ENCODE results near the gene TRIM28. TPM values are rescaled to one million over a fixed set of nuclear protein-coding genes. Genes with fewer than 3 reads are reported as not detected.

Gene TRIM28
- total RNA-seq, 1 experiment from 2014 or later = 1,221 TPM

GRCh38 chr19:58511353-58512208 is 32.3 kb upstream of the TRIM28 start, which contains the start of gene SLC27A5 (continued):
- TF ChIP-seq SMAD3 (CRISPR knock-in tag; IDR thresholded peaks at IDR 0.05; ENCODE audit: borderline replicate concordance) = no peak

DNA sequence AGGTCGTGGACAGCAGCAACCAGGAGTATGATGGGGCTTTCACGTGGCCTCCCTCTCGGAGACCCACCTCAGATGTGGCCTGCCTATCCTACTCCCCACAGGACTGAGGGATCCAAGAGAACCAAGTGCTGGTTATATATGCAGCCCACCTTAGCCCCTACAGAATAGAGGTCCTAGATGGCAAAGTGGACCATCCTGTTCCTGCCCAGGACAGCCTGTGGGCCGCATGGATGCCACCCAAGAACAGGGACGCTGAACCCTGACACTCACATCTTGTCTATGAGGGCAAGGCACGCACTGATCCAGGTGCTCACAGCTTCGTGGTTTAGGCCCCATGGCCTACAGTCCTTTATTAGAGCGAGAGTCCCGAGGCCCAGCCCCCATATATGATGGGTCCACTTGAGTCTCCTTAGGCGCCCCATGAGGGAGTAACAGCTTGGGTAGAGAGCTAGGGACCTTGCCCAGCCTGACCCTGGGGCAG is 30.6 kb upstream of the TRIM28 start:
- CTCF ChIA-PET = interaction anchor here (1.0 to 2.7 kb wide), 26 partner anchors 9 to 285 kb away, joined by 3 to 33 read pairs (median 7); partner anchors contain the start of genes CHMP2A, TRIM28, UBE2M and ZNF324B
- Mint-ChIP-seq H3K36me3 (peaks cover 5% of the 10 kb centered on the region), H3K27ac (no peak overlapping the region), H3K9me3 (no peaks in the 10 kb centered on the region), H3K27me3 (ENCODE audit: low read depth) (peaks cover 12% of the 10 kb centered on the region), H3K4me3 (no peak overlapping the region), H3K4me1 (peaks cover 21% of the 10 kb centered on the region)
- TF ChIP-seq, protein P1, sequence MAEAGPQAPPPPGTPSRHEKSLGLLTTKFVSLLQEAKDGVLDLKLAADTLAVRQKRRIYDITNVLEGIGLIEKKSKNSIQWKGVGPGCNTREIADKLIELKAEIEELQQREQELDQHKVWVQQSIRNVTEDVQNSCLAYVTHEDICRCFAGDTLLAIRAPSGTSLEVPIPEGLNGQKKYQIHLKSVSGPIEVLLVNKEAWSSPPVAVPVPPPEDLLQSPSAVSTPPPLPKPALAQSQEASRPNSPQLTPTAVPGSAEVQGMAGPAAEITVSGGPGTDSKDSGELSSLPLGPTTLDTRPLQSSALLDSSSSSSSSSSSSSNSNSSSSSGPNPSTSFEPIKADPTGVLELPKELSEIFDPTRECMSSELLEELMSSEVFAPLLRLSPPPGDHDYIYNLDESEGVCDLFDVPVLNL (CRISPR knock-in tag; IDR thresholded peaks at IDR 0.05; ENCODE audit: borderline replicate concordance, low read depth) = no peak
- TF ChIP-seq CDX4 (CRISPR knock-in tag; IDR thresholded peaks at IDR 0.05; ENCODE audit: borderline replicate concordance) (no peak), IRF2 (CRISPR knock-in tag; IDR thresholded peaks at IDR 0.05; ENCODE audit: borderline replicate concordance, low read depth) (no peak), SMAD3 (CRISPR knock-in tag; IDR thresholded peaks at IDR 0.05; ENCODE audit: borderline replicate concordance) (no peak), ZNF138 (CRISPR knock-in tag; conservative IDR thresholded peaks at IDR 0.05) (no peak), NFYB (CRISPR knock-in tag; conservative IDR thresholded peaks at IDR 0.05; ENCODE audit: low read depth) (no peak), HMGA2 (CRISPR knock-in tag; IDR thresholded peaks at IDR 0.05) (no peak), ETV6 (CRISPR knock-in tag; IDR thresholded peaks at IDR 0.05) (no peak)
- TF ChIP-seq, protein P2, sequence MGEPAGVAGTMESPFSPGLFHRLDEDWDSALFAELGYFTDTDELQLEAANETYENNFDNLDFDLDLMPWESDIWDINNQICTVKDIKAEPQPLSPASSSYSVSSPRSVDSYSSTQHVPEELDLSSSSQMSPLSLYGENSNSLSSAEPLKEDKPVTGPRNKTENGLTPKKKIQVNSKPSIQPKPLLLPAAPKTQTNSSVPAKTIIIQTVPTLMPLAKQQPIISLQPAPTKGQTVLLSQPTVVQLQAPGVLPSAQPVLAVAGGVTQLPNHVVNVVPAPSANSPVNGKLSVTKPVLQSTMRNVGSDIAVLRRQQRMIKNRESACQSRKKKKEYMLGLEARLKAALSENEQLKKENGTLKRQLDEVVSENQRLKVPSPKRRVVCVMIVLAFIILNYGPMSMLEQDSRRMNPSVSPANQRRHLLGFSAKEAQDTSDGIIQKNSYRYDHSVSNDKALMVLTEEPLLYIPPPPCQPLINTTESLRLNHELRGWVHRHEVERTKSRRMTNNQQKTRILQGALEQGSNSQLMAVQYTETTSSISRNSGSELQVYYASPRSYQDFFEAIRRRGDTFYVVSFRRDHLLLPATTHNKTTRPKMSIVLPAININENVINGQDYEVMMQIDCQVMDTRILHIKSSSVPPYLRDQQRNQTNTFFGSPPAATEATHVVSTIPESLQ (CRISPR knock-in tag; IDR thresholded peaks at IDR 0.05) = no peak
- DNase-seq (ENCODE audit: low spot score) (no peak), ATAC-seq (no peak)
- POLR2A ChIA-PET = interaction anchor here (0.7 to 1.7 kb wide), 2 partner anchors 14 to 31 kb away, joined by 6 to 8 read pairs; partner anchors contain the start of gene TRIM28

DNA sequence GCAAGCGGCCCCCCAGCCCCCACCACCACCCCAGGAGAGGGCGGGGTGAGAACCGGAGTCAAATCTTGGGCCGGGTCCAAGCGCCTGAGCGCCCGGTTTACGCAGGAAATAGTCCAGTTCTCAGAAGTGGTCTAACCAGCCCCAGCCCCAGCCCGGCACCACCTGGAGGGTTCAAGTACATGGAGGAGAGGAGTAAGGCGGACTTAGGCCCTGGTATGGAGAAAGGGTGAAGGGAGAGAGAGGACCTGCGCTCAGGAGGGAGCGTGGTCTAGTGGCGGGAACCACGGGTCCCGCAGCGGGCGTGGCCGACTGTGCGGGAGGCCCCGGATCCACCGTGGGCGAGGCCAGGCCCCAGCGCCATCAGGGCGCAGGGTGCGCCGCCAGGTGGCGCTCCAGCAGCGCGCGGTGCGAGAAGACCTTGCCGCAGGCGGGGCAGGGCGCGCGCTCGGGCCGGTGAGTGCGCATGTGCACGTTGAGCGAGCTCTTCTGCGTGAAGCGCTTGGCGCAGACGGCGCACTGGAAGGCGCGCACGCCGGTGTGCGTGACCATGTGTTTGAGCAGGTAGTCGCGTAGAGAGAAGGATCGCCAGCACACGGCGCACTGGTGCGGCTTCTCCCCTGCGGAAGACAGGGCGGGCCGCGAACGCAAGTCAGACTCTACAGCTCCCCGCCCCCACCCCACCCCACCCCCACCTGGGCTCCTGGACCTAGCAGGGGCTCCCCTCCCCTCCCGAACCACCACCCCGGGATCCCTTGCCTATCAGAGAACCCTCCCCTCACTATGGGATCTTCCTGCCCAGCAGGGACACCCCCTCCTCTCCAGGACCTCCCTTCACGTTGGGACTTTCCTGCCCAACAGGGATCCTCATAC is 29.9 kb upstream of the TRIM28 start:
- H3K4me1 Mint-ChIP-seq = peaks cover 28% of the 10 kb centered on the region
- peak; percentile 78 for ATAC-seq
- ChIA-PET POLR2A (interaction anchor here (0.7 to 1.7 kb wide), 2 partner anchors 15 to 30 kb away, joined by 6 to 8 read pairs; partner anchors contain the start of gene TRIM28), CTCF (interaction anchor here (0.6 to 2.7 kb wide), 31 partner anchors 9 to 286 kb away, joined by 3 to 33 read pairs (median 6); partner anchors contain the start of genes CHMP2A, TRIM28, UBE2M and ZNF324B)
- H3K4me3 Mint-ChIP-seq = peak overlapping the region; percentile 75
- peak; percentile 95 for DNase-seq (ENCODE audit: low spot score)
- H3K27ac Mint-ChIP-seq = peak overlapping the region; percentile 57
- H3K36me3 Mint-ChIP-seq = peaks cover 5% of the 10 kb centered on the region
- H3K9me3 Mint-ChIP-seq = no peaks in the 10 kb centered on the region
- H3K27me3 Mint-ChIP-seq (ENCODE audit: low read depth) = peaks cover 12% of the 10 kb centered on the region
- peak; percentile 89; the same call in 1 of the 2 replicates for TF ChIP-seq CBFB (CRISPR knock-in tag; IDR thresholded peaks at IDR 0.05; ENCODE audit: low read depth)
- TF ChIP-seq ESRRA (CRISPR knock-in tag; IDR thresholded peaks at IDR 0.05; ENCODE audit: borderline replicate concordance) = peak; percentile 79
- TF ChIP-seq, protein P3, sequence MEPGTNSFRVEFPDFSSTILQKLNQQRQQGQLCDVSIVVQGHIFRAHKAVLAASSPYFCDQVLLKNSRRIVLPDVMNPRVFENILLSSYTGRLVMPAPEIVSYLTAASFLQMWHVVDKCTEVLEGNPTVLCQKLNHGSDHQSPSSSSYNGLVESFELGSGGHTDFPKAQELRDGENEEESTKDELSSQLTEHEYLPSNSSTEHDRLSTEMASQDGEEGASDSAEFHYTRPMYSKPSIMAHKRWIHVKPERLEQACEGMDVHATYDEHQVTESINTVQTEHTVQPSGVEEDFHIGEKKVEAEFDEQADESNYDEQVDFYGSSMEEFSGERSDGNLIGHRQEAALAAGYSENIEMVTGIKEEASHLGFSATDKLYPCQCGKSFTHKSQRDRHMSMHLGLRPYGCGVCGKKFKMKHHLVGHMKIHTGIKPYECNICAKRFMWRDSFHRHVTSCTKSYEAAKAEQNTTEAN (CRISPR knock-in tag; IDR thresholded peaks at IDR 0.05) = 0 out of 2 replicates have a peak, but pooled peaks have one; percentile 38
- TF ChIP-seq, protein P4, sequence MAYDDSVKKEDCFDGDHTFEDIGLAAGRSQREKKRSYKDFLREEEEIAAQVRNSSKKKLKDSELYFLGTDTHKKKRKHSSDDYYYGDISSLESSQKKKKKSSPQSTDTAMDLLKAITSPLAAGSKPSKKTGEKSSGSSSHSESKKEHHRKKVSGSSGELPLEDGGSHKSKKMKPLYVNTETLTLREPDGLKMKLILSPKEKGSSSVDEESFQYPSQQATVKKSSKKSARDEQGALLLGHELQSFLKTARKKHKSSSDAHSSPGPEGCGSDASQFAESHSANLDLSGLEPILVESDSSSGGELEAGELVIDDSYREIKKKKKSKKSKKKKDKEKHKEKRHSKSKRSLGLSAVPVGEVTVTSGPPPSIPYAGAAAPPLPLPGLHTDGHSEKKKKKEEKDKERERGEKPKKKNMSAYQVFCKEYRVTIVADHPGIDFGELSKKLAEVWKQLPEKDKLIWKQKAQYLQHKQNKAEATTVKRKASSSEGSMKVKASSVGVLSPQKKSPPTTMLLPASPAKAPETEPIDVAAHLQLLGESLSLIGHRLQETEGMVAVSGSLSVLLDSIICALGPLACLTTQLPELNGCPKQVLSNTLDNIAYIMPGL (CRISPR knock-in tag; IDR thresholded peaks at IDR 0.05) = peak; percentile 92; the same call in 1 of the 2 replicates
- peak; percentile 91 for TF ChIP-seq SP1 (CRISPR knock-in tag; conservative IDR thresholded peaks at IDR 0.05)
- TF ChIP-seq ZNF138 (CRISPR knock-in tag; conservative IDR thresholded peaks at IDR 0.05) = 0 out of 2 replicates have a peak, but pooled peaks have one; percentile 58
- TF ChIP-seq RELA (CRISPR knock-in tag; IDR thresholded peaks at IDR 0.05; ENCODE audit: borderline replicate concordance) = peak; percentile 52
- TF ChIP-seq IRF1 (CRISPR knock-in tag; IDR thresholded peaks at IDR 0.05) = peak; percentile 87; the same call in 1 of the 2 replicates
- peak; percentile 95 for TF ChIP-seq ETV6 (CRISPR knock-in tag; IDR thresholded peaks at IDR 0.05)
- TF ChIP-seq, protein P5, sequence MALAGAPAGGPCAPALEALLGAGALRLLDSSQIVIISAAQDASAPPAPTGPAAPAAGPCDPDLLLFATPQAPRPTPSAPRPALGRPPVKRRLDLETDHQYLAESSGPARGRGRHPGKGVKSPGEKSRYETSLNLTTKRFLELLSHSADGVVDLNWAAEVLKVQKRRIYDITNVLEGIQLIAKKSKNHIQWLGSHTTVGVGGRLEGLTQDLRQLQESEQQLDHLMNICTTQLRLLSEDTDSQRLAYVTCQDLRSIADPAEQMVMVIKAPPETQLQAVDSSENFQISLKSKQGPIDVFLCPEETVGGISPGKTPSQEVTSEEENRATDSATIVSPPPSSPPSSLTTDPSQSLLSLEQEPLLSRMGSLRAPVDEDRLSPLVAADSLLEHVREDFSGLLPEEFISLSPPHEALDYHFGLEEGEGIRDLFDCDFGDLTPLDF (CRISPR knock-in tag; IDR thresholded peaks at IDR 0.05) = 0 out of 2 replicates have a peak, but pooled peaks have one; percentile 37
- no peak for TF ChIP-seq HMGA2 (CRISPR knock-in tag; IDR thresholded peaks at IDR 0.05)
- 0 out of 2 replicates have a peak, but pooled peaks have one; percentile 53 for TF ChIP-seq KAT7 (CRISPR knock-in tag; IDR thresholded peaks at IDR 0.05; ENCODE audit: borderline replicate concordance)
